Colonic mucosa (tissue), 4 donors: ENCODE data around the gene PRKAG2. TPM values are rescaled to one million over a fixed set of nuclear protein-coding genes. Genes with fewer than 3 reads are reported as not detected.

Experiments used
- DNase-seq: peaks from one replicate; pipeline ENCODE4 v3.0.0-alpha.2; 2020
- H3K27ac ChIP-seq: fragments of 200-600 bp; one replicate; pipeline ENCODE4 v1.8.0; 2021
- H3K27me3 ChIP-seq: fragments of 200-600 bp; one replicate; pipeline ENCODE4 v1.8.0; 2021
- H3K36me3 ChIP-seq: fragments of 200-600 bp; one replicate; pipeline ENCODE4 v1.8.0; 2021
- H3K4me1 ChIP-seq: fragments of 200-600 bp; one replicate; pipeline ENCODE4 v1.8.0; 2021; ENCODE audit warnings: mild to moderate bottlenecking
- H3K4me3 ChIP-seq: fragments of 200-600 bp; one replicate; pipeline ENCODE4 v1.8.0; 2021
- H3K9ac ChIP-seq, 2 donors: one replicate each; pipeline ENCODE4 v1.7.0; 2013; ENCODE audit warnings: control low read depth in 2 of 2, low read depth in 2 of 2, low read length in 2 of 2
- H3K9me3 ChIP-seq: fragments of 200-600 bp; one replicate; pipeline ENCODE4 v1.8.0; 2021
- intact Hi-C: fragments of 100-400 bp; cut with DNase I; formaldehyde crosslinking; loops from one replicate; pipeline ENCODE4 v1.14.1; 2022
- total RNA-seq, 2 donors: library from RNA; stranded (reverse); fragmentation: NEBNext Ultra II Directional in 1 of 2; extraction: Animal tissue kit (Norgen Biotek cat#: 25700) in 1 of 2; gene quantifications; one replicate each; pipeline ENCODE4 v1.2.1, GENCODE V29; 2021
- TF ChIP-seq, protein P1 (sequence below): fragments of 200-600 bp; IDR thresholded peaks from one replicate; pipeline ENCODE4 v1.8.0; 2022; ENCODE audit warnings: antibody characterized with exemption, mild to moderate bottlenecking
- donor health status: healthy.
- donor health status: DM: no; HTN: no; CAD: no.
- donor health status: DM: no; HTN: no; CAD: no.

The PRKAG2 gene
- total RNA-seq, 2 donors from 2014 or later, result 36.3 to 42.0 TPM

DNA sequence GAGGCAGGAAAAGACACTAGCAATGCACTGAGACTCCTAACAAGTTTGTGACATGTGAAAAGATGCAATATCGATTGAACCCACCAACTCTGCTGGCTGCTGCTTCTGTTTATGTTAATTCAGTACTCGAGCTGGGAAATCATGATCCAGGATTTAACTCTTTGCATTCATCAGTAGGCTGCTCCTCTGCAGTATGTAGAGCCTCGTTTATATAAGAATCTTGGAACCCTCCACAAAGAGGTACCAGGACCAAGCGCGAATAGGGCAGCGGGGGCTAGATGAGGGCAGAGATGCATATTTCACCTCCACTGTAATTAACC is 7.8 kb downstream of the PRKAG2 start:
- no peaks in the 10 kb centered on the region for H3K36me3 ChIP-seq
- H3K4me3 ChIP-seq, result no peak overlapping the region
- no peaks in the 10 kb centered on the region for H3K4me1 ChIP-seq
- H3K9ac ChIP-seq, result no peak overlapping the region
- TF ChIP-seq, protein P1, sequence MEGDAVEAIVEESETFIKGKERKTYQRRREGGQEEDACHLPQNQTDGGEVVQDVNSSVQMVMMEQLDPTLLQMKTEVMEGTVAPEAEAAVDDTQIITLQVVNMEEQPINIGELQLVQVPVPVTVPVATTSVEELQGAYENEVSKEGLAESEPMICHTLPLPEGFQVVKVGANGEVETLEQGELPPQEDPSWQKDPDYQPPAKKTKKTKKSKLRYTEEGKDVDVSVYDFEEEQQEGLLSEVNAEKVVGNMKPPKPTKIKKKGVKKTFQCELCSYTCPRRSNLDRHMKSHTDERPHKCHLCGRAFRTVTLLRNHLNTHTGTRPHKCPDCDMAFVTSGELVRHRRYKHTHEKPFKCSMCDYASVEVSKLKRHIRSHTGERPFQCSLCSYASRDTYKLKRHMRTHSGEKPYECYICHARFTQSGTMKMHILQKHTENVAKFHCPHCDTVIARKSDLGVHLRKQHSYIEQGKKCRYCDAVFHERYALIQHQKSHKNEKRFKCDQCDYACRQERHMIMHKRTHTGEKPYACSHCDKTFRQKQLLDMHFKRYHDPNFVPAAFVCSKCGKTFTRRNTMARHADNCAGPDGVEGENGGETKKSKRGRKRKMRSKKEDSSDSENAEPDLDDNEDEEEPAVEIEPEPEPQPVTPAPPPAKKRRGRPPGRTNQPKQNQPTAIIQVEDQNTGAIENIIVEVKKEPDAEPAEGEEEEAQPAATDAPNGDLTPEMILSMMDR, result no peak
- no peaks in the 10 kb centered on the region for H3K9me3 ChIP-seq
- DNase-seq, result no peak
- no peak overlapping the region for H3K27ac ChIP-seq
- no peaks in the 10 kb centered on the region for H3K27me3 ChIP-seq
- intact Hi-C loops, result no loop called here

DNA sequence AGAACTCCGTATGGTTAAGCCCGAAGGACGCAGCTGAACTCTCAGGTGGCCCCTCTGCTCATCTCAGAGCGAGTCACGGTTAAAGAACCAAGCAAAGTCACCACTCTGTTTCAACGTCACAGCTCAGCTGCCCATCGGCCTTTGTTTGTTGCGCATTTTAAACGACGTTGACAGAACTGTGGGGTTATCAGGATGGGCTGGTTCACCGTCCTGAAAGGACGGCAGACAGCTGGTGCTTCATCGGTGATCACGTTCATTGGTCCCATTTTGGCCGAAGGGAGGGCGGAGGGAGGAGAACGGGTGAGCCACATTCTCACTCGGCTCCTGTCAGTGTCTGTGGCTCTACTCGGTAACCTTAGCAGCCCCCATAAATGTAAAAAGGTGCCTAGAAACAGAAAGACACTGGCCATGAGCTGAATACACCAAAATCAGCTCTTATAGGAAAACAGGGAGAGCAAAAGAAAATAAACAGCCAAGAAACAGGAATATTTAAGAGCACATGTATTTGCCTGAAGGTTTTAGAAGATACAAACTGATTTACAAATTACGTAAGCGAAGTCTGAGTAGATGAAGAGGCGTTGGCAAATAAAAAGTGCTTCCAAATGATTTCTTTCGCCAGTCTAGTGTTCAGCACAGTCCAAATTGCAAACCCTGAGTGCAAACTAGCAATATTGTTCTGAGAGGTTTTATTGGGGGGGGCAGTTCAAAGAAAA is 8.4 kb downstream of the PRKAG2 start:
- intact Hi-C loops, result no loop called here
- no peak for DNase-seq
- H3K9ac ChIP-seq, result peak overlapping the region in 1 of 2 donors; percentile 46

DNA sequence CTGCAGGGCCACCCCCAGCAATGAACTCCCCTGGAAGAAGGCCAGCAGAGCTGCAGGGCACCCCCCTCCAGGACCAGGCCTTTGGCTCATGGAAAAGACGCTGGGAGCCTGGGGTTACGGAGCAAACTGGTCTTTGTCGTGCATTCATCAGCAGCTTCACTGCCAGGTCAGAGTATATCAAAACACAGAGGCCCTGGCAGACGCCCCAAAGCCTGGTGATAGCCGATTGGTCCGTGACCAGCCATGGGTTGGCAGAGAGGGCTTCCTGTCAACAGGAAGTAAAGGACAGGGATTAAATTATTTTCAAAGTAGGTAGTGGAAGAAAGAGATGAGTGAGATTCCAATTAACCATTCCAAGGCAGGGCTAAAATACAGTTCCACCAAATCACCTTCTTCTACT is 9.0 kb downstream of the PRKAG2 start:
- Histone ChIP-seq H3K9me3 (no peaks in the 10 kb centered on the region), H3K27ac (no peak overlapping the region), H3K4me1 (no peaks in the 10 kb centered on the region), H3K36me3 (no peaks in the 10 kb centered on the region), H3K27me3 (no peaks in the 10 kb centered on the region), H3K4me3 (no peak overlapping the region), H3K9ac (peak overlapping the region in 1 of 2 donors; percentile 46)
- TF ChIP-seq, protein P1, result no peak
- no peak for DNase-seq
- intact Hi-C loops, result no loop called here

More for the DNA sequence above, 8.4 kb downstream of the PRKAG2 start:
- TF ChIP-seq, protein P1, result no peak
- H3K27me3 ChIP-seq, result no peaks in the 10 kb centered on the region
- no peak overlapping the region for H3K4me3 ChIP-seq
- H3K9me3 ChIP-seq, result no peaks in the 10 kb centered on the region
- H3K36me3 ChIP-seq, result no peaks in the 10 kb centered on the region
- H3K27ac ChIP-seq, result no peak overlapping the region
- H3K4me1 ChIP-seq, result no peaks in the 10 kb centered on the region

- H3K9me3 ChIP-seq, result no peaks in the 10 kb centered on the region
- TF ChIP-seq, protein P1, result no peak
- no peak for DNase-seq
- H3K27ac ChIP-seq, result no peak overlapping the region
- no peaks in the 10 kb centered on the region for H3K4me1 ChIP-seq
- intact Hi-C loops, result no loop called here
- H3K36me3 ChIP-seq, result no peaks in the 10 kb centered on the region
- no peak overlapping the region for H3K4me3 ChIP-seq
- H3K27me3 ChIP-seq, result no peaks in the 10 kb centered on the region
- no peak overlapping the region for H3K9ac ChIP-seq
Measured at GRCh38 chr7:151866761-151867655, 9.9 kb downstream of the PRKAG2 start.

- H3K4me1 ChIP-seq, result no peaks in the 10 kb centered on the region
- H3K27ac ChIP-seq, result no peak overlapping the region
- no peaks in the 10 kb centered on the region for H3K27me3 ChIP-seq
- no peak overlapping the region for H3K4me3 ChIP-seq
- no peaks in the 10 kb centered on the region for H3K36me3 ChIP-seq
- DNase-seq, result no peak
- intact Hi-C loops, result no loop called here
- TF ChIP-seq, protein P1, result no peak
- H3K9me3 ChIP-seq, result no peaks in the 10 kb centered on the region
- no peak overlapping the region for H3K9ac ChIP-seq
Measured at GRCh38 chr7:151866028-151866427, 10.9 kb downstream of the PRKAG2 start.
